Activated CD8-positive, alpha-beta memory T cell treated with anti-CD3 and anti-CD28 coated beads, Interleukin-2, amount 50 U/mL, for 1 hour (primary cell): ENCODE measurements around the gene ITGA8.
"Not testable (repeated sequence)": the region's sequence is repeated elsewhere in the genome, so short reads cannot be mapped to it uniquely, and the experiment has no call there.

ENCODE experiments used
- DNase-seq: peaks from one replicate; pipeline ENCODE4 v3.0.0-alpha.2; 2020; ENCODE audit errors: extremely low read depth

Gene ITGA8

DNA sequence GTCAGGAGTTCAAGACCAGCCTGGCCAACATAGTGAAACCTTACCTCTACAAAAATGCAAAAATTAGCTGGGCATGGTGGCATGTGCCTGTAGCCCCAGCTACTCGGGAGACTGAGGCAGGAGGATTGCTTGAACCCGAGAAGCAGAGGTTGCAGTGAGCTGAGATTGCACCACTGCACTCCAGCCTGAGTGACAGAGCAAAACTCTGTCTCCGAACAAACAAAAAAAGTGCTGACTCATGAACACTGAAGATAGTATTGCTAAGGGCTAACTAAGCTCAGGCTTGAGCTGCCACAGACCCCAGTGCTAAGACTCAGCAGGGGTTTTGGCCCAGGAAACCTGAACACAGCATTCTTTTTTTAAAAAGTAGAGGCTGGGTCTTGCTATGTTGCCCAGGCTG is 162.6 kb downstream of the ITGA8 start:
- not testable (repeated sequence) for DNase-seq

DNA sequence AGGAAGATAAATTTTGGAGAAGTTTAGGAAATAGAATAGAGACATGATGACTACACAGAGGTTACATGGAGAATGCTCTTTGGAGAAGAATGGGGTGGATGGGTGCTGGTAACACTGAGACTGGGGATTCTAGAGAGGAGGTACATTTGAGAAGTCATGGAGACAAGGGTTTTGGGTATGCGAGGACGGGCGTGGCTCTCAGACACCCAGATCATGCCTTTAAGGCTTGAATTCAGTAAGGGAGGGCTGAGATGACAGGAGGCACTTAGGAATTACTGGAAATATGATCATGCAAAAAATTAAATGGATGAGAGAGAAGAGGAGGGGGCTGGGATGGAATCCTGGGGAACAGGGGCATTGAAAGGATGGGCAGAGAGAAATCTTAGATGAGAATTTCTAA is 168.8 kb downstream of the ITGA8 start:
- no peak for DNase-seq

- no peak for DNase-seq
Measured at GRCh38 chr10:15548331-15548730, 171.4 kb downstream of the ITGA8 start.

GRCh38 chr10:15546606-15547005 is 173.1 kb downstream of the ITGA8 start:
- no peak for DNase-seq

GRCh38 chr10:15545884-15546283 is 173.8 kb downstream of the ITGA8 start:
- no peak for DNase-seq

GRCh38 chr10:15545266-15545665 is 174.5 kb downstream of the ITGA8 start:
- DNase-seq: no peak

GRCh38 chr10:15543994-15544393 is 175.7 kb downstream of the ITGA8 start:
- DNase-seq: no peak

GRCh38 chr10:15542817-15543216 is 176.9 kb downstream of the ITGA8 start:
- no peak for DNase-seq

GRCh38 chr10:15541376-15541775 is 178.3 kb downstream of the ITGA8 start:
- DNase-seq: no peak

DNA sequence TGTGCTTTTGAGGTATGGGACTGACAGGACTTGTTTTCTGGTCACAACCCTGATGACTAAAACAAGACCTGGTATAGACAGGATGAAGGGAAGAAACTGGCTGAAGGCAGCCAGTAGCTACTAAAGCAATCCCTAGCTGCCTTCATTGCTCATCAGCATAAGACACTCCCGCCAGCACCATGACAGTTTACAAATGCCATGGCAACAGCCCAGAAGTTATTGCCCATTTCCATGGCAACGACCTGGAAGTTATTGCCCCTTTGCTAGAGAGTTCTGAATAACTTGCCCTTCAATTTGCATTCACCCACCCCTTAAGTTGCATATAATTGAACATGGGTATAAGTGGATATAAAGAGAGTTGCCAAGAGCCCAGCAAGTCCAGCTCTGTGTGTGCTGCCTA is 179.0 kb downstream of the ITGA8 start:
- DNase-seq: no peak

GRCh38 chr10:15539262-15539661 is 180.5 kb downstream of the ITGA8 start:
- no peak for DNase-seq

GRCh38 chr10:15534928-15535538 is 184.7 kb downstream of the ITGA8 start:
- not testable (repeated sequence) for DNase-seq

DNA sequence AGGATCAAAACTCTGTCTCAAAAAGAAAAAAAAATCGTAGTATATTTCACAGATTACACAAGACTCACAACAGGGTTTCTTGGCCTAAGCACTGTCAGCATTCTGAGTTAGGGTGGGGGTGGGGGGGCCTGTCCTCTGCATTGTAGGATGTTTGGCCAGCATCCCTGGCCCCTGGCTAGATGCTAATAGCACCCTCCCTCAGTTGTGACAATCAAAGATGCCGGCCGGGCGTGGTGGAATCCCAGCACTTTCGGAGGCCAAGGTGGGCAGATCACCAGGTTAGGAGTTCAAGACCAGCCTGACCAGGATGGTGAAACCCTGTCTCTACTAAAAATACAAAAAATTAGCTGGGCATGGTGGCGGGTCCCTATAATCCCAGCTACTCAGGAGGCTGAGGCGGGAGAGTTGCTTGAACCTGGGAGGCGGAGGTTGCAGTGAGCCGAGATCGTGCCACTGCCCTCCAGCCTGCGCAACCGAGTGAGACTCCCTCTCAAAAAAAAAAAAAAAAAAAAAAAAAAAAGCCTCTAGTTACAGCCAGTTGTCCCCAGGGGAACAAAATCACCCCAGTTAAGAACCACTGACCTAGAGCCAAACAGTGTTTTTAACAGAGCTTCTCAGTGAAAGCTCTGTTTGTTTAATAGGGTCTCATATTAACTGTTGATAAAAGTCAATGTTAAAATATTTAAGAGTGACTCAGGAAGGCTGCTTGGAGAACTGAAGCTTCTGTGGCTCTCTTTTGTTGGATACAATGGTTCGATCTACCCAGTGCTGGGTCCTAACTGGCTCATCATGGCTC is 187.6 kb downstream of the ITGA8 start:
- no peak for DNase-seq

- DNase-seq: no peak
Measured at GRCh38 chr10:15528859-15529239, 190.9 kb downstream of the ITGA8 start.

GRCh38 chr10:15526754-15527153 is 193.0 kb downstream of the ITGA8 start:
- DNase-seq: no peak

GRCh38 chr10:15521328-15521903 is 198.3 kb downstream of the ITGA8 start:
- DNase-seq: no peak

GRCh38 chr10:15518250-15518649 is 201.5 kb downstream of the ITGA8 start:
- no peak for DNase-seq

DNA sequence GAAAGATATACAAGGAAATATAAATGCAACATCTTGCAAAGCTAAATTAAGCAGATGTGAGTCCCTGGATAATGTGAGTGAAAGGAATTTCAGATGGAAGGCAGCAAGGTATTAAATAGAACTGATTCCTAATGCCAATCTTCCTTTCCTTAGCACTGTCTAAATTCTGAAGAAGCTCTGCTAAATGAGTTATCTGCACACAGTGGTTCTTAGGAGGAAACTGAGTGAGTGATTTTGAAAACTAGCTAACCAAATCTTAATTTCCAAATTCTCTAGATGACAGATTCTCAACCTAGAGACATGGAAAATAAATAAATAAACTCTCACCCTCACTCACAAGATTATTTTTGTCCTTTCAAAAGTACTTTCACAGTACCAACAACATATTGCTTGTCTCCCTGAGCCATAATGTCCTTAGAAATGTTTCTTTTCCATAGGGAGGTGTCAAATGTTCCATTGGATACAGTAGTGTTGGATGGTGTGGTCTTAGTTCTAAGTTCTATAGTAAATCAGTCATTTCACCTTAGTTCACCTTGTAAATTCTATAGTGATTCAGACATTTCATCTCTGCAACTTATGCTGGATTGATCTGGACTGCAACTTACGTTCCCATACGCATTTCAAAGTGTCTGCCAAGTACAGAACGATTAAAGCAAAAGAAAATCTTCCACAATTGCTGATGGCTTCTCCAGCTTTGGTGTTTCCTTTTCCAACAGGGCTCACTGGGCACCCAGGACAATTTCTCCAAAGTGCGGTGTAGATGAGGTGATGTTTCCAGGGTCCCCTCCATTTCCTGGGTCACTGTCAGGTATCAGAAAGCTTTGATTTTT is 203.3 kb downstream of the ITGA8 start:
- DNase-seq: no peak

- no peak for DNase-seq
Measured at GRCh38 chr10:15515202-15515601, 204.5 kb downstream of the ITGA8 start.

GRCh38 chr10:15510963-15511362 is 208.8 kb downstream of the ITGA8 start:
- DNase-seq: no peak

- no peak for DNase-seq
Measured at GRCh38 chr10:15505329-15505728, 214.4 kb downstream of the ITGA8 start.

GRCh38 chr10:15504101-15504840 is 215.5 kb downstream of the ITGA8 start:
- no peak for DNase-seq
